Breast epithelium (tissue), 3 donors: Measurements from ENCODE around the gene NOC3L.

Source experiments
- CTCF ChIP-seq, 3 donors: fragments of 450-650 bp; IDR thresholded peaks; one replicate each; pipeline ENCODE4 v1.5.1; 2016 to 2017; ENCODE audit warnings: antibody characterized with exemption in 3 of 3, mild to moderate bottlenecking in 3 of 3, moderate library complexity in 3 of 3
- POLR2A ChIP-seq: fragments of 450-650 bp; IDR thresholded peaks from one replicate; pipeline ENCODE4 v1.6.1; 2016; ENCODE audit warnings: antibody characterized with exemption, mild to moderate bottlenecking, moderate library complexity

GRCh38 chr10:94355841-94356240 lies 6.9 kb downstream of the NOC3L start:
- no peak for TF ChIP-seq CTCF (IDR thresholded peaks at IDR 0.05)
- no peak for TF ChIP-seq POLR2A
